GM12878 (cell line): ENCODE measurements around the gene HOXD9.

Source experiments
- CEBPB ChIP-seq, 2 experiments: fragments of 150-350 bp in 1 of 2; IDR thresholded peaks; 2 replicates each; pipeline ENCODE4 v1.6.1; 2012 to 2014; ENCODE audit warnings: low read depth in 2 of 2, low read length in 2 of 2, borderline replicate concordance in 1 of 2, inconsistent platforms in 1 of 2
- CTCF ChIP-seq, 3 experiments: IDR thresholded peaks in 2 of 3; conservative IDR thresholded peaks in 1 of 3; 2 replicates each; pipeline ENCODE4 v1.5.1; 2011; ENCODE audit warnings: low read depth in 3 of 3, low read length in 3 of 3, mild to moderate bottlenecking in 3 of 3, control low read depth in 2 of 3, moderate library complexity in 2 of 3, inconsistent platforms in 1 of 3, mixed read lengths in 1 of 3; ENCODE audit not compliant: control insufficient read depth in 2 of 3, insufficient read depth in 1 of 3; ENCODE audit errors: extremely low read depth in 1 of 3
- SMAD5 ChIP-seq: IDR thresholded peaks from 2 replicates; pipeline ENCODE4 v1.6.1; 2016; ENCODE audit warnings: antibody characterized with exemption, low read depth
- YY1 ChIP-seq: IDR thresholded peaks from 2 replicates; pipeline ENCODE4 v1.6.1; 2011; ENCODE audit warnings: low read depth, mild to moderate bottlenecking, low read length
- ZBTB40 ChIP-seq: fragments of 450-650 bp; IDR thresholded peaks from 2 replicates; pipeline ENCODE4 v1.6.1; 2016; ENCODE audit warnings: mild to moderate bottlenecking, moderate library complexity, borderline replicate concordance
- TF ChIP-seq, protein P1 (sequence below): fragments of 450-650 bp; IDR thresholded peaks from 2 replicates; pipeline ENCODE4 v1.6.1; 2018; ENCODE audit warnings: mild to moderate bottlenecking, low read depth, moderate library complexity; ENCODE audit not compliant: partially characterized antibody

- no peak for TF ChIP-seq ZBTB40
- TF ChIP-seq CEBPB (IDR thresholded peaks at IDR 0.05; ENCODE audit: borderline replicate concordance in 1 of 2, low read depth in 2 of 2, low read length in 2 of 2): no peak
- no peak for TF ChIP-seq YY1
- TF ChIP-seq SMAD5: no peak
- TF ChIP-seq CTCF (IDR thresholded peaks at IDR 0.05 in 2 of 3, conservative IDR thresholded peaks at IDR 0.05 in 1 of 3; ENCODE audit: control insufficient read depth in 2 of 3, extremely low read depth in 1 of 3, insufficient read depth in 1 of 3, low read depth in 3 of 3, low read length in 3 of 3): no peak
- TF ChIP-seq, protein P1, sequence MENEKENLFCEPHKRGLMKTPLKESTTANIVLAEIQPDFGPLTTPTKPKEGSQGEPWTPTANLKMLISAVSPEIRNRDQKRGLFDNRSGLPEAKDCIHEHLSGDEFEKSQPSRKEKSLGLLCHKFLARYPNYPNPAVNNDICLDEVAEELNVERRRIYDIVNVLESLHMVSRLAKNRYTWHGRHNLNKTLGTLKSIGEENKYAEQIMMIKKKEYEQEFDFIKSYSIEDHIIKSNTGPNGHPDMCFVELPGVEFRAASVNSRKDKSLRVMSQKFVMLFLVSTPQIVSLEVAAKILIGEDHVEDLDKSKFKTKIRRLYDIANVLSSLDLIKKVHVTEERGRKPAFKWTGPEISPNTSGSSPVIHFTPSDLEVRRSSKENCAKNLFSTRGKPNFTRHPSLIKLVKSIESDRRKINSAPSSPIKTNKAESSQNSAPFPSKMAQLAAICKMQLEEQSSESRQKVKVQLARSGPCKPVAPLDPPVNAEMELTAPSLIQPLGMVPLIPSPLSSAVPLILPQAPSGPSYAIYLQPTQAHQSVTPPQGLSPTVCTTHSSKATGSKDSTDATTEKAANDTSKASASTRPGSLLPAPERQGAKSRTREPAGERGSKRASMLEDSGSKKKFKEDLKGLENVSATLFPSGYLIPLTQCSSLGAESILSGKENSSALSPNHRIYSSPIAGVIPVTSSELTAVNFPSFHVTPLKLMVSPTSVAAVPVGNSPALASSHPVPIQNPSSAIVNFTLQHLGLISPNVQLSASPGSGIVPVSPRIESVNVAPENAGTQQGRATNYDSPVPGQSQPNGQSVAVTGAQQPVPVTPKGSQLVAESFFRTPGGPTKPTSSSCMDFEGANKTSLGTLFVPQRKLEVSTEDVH: no peak
Measured at GRCh38 chr2:176170602-176171305, 48.2 kb downstream of the HOXD9 start.
